Transverse colon (tissue), 3 donors: ENCODE measurements around the gene ADAM30.

Experiments used
- CTCF ChIP-seq, 5 experiments: fragments of 200-600 bp in 3 of 5; fragments of 450-650 bp in 2 of 5; sonication (generic) in 3 of 5; IDR thresholded peaks; 1 replicate in 2 of 5; 2 replicates in 3 of 5; pipeline ENCODE4 v1.5.1; 2016 to 2017; ENCODE audit warnings: antibody characterized with exemption in 5 of 5, inconsistent platforms in 3 of 5, mild to moderate bottlenecking in 2 of 5, moderate library complexity in 1 of 5
- POLR2A ChIP-seq: fragments of 450-650 bp; IDR thresholded peaks from one replicate; pipeline ENCODE4 v1.6.1; 2016; ENCODE audit warnings: antibody characterized with exemption, mild to moderate bottlenecking, moderate library complexity

GRCh38 chr1:119893827-119894700 is 2.3 kb downstream of the ADAM30 start:
- TF ChIP-seq CTCF (IDR thresholded peaks at IDR 0.05) (no peak), POLR2A (no peak)
